Fibroblast of villous mesenchyme (primary cell): Measurements from ENCODE around the gene CCDC6. TPM values are rescaled to one million over a fixed set of nuclear protein-coding genes. Genes with fewer than 3 reads are reported as not detected.
A peak's percentile ranks its signal among the peaks of the same experiment; 100 is the strongest.

Source experiments
- DNase-seq: peaks from one replicate; pipeline ENCODE4 v3.0.0-alpha.2; 2010; ENCODE audit warnings: low read depth
- H3K4me3 ChIP-seq: 2 replicates; pipeline ENCODE4 v1.5.1; 2011; ENCODE audit warnings: low read depth, mild to moderate bottlenecking, low read length
- CTCF ChIP-seq: IDR thresholded peaks from 2 replicates; pipeline ENCODE4 v1.5.1; 2012; ENCODE audit warnings: low read depth, mild to moderate bottlenecking, low read length; ENCODE audit not compliant: insufficient read depth
- total RNA-seq: library from RNA; depleted of rRNA; stranded (reverse); fragments of >200 nt; gene quantifications from 2 replicates; pipeline ENCODE4 v1.2.3, GENCODE V29; 2012

CCDC6 gene
- total RNA-seq, 1 donor: 52.2 TPM

- DNase-seq: no peak
- H3K4me3 ChIP-seq: no peak overlapping the region
- no peak for TF ChIP-seq CTCF
Observed at GRCh38 chr10:59831658-59832503, 74.5 kb downstream of the CCDC6 start.

- peak; percentile 62 for DNase-seq
- peak; percentile 85 for TF ChIP-seq CTCF
- H3K4me3 ChIP-seq: no peak overlapping the region
Observed at GRCh38 chr10:59830601-59831259, 75.6 kb downstream of the CCDC6 start.

GRCh38 chr10:59829601-59830000 is 76.8 kb downstream of the CCDC6 start:
- no peak for TF ChIP-seq CTCF
- no peak for DNase-seq
- H3K4me3 ChIP-seq: no peak overlapping the region

GRCh38 chr10:59829024-59829423 is 77.3 kb downstream of the CCDC6 start:
- no peak overlapping the region for H3K4me3 ChIP-seq
- TF ChIP-seq CTCF: no peak
- no peak for DNase-seq

- no peak for DNase-seq
- TF ChIP-seq CTCF: no peak
- H3K4me3 ChIP-seq: no peak overlapping the region
Observed at GRCh38 chr10:59825932-59826331, 80.4 kb downstream of the CCDC6 start.

- no peak overlapping the region for H3K4me3 ChIP-seq
- no peak for TF ChIP-seq CTCF
- DNase-seq: no peak
Observed at GRCh38 chr10:59823751-59824150, 82.6 kb downstream of the CCDC6 start.

GRCh38 chr10:59823111-59823510 is 83.2 kb downstream of the CCDC6 start:
- no peak for DNase-seq
- no peak for TF ChIP-seq CTCF
- H3K4me3 ChIP-seq: no peak overlapping the region
